Transverse colon (tissue), 4 donors: Measurements from ENCODE around the gene AK3.

ENCODE experiments used
- EP300 ChIP-seq: sonication (generic); formaldehyde crosslinking; IDR thresholded peaks from one replicate; pipeline ENCODE4 v1.6.1; 2017; ENCODE audit warnings: antibody characterized with exemption, low read depth
- POLR2A ChIP-seq: fragments of 450-650 bp; IDR thresholded peaks from one replicate; pipeline ENCODE4 v1.6.1; 2016; ENCODE audit warnings: antibody characterized with exemption, mild to moderate bottlenecking, moderate library complexity
- POLR2AphosphoS5 ChIP-seq, 3 donors: sonication (generic); formaldehyde crosslinking; IDR thresholded peaks; one replicate each; pipeline ENCODE4 v1.6.1; 2016; ENCODE audit warnings: antibody characterized with exemption in 3 of 3
- TF ChIP-seq, protein P1 (sequence below), 5 experiments: fragments of 200-600 bp in 3 of 5; fragments of 450-650 bp in 2 of 5; sonication (generic) in 3 of 5; IDR thresholded peaks; 1 replicate in 2 of 5; 2 replicates in 3 of 5; pipeline ENCODE4 v1.5.1; 2016 to 2017; ENCODE audit warnings: antibody characterized with exemption in 5 of 5, inconsistent platforms in 3 of 5, mild to moderate bottlenecking in 2 of 5, moderate library complexity in 1 of 5

- TF ChIP-seq POLR2A (no peak), POLR2AphosphoS5 (IDR thresholded peaks at IDR 0.05) (no peak), EP300 (no peak)
- TF ChIP-seq, protein P1, sequence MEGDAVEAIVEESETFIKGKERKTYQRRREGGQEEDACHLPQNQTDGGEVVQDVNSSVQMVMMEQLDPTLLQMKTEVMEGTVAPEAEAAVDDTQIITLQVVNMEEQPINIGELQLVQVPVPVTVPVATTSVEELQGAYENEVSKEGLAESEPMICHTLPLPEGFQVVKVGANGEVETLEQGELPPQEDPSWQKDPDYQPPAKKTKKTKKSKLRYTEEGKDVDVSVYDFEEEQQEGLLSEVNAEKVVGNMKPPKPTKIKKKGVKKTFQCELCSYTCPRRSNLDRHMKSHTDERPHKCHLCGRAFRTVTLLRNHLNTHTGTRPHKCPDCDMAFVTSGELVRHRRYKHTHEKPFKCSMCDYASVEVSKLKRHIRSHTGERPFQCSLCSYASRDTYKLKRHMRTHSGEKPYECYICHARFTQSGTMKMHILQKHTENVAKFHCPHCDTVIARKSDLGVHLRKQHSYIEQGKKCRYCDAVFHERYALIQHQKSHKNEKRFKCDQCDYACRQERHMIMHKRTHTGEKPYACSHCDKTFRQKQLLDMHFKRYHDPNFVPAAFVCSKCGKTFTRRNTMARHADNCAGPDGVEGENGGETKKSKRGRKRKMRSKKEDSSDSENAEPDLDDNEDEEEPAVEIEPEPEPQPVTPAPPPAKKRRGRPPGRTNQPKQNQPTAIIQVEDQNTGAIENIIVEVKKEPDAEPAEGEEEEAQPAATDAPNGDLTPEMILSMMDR (IDR thresholded peaks at IDR 0.05) = no peak
Observed at GRCh38 chr9:4667681-4668080, 73.3 kb downstream of the AK3 start.
